A673 (cell line): ENCODE data around the gene SH2B3. TPM values are rescaled to one million over a fixed set of nuclear protein-coding genes. Genes with fewer than 3 reads are reported as not detected.
A peak's percentile ranks its signal among the peaks of the same experiment; 100 is the strongest.

Source experiments
- BruUV-seq: library from RNA; stranded (reverse); fragments of 400-500 nt; replicated peaks from 2 replicates; lab custom pipeline; 2021; lab: Mats Ljungman, UMichigan
- CTCF ChIA-PET: fragments of 300-600 bp; sonication (Branson Sonifier 250); formaldehyde crosslinking; loops from one replicate; lab custom pipeline; 2022; ENCODE audit warnings: antibody characterized with exemption; lab: Charles Lee
- POLR2A ChIA-PET: fragments of 300-600 bp; sonication (Branson Sonifier 250); formaldehyde crosslinking; loops from one replicate; lab custom pipeline; 2022; ENCODE audit warnings: antibody characterized with exemption; ENCODE audit not compliant: low non-redundant PET; lab: Charles Lee
- DNase-seq: peaks from one replicate; pipeline ENCODE4 v3.0.0-alpha.2; 2015; ENCODE audit warnings: low spot score
- H3K27ac ChIP-seq: fragments of 200-600 bp; sonication (generic); 2 replicates; pipeline ENCODE4 v1.5.1; 2016; ENCODE audit warnings: mixed run types, low read depth, mild to moderate bottlenecking, mixed read lengths, antibody characterized with exemption, low read length; ENCODE audit not compliant: poor library complexity, severe bottlenecking
- H3K27me3 ChIP-seq: fragments of 200-600 bp; sonication (generic); replicated peaks from 2 replicates; pipeline ENCODE4 v1.6.1; 2017; ENCODE audit warnings: mixed run types, low read depth, mild to moderate bottlenecking, mixed read lengths, antibody characterized with exemption, low read length; ENCODE audit not compliant: insufficient read depth, poor library complexity
- H3K36me3 ChIP-seq: fragments of 200-600 bp; sonication (generic); 2 replicates; pipeline ENCODE4 v1.6.1; 2016; ENCODE audit warnings: mixed run types, mild to moderate bottlenecking, mixed read lengths, antibody characterized with exemption, low read length; ENCODE audit not compliant: insufficient read depth, poor library complexity, severe bottlenecking
- H3K4me1 ChIP-seq: fragments of 200-600 bp; sonication (generic); 2 replicates; pipeline ENCODE4 v1.6.1; 2017; ENCODE audit warnings: mixed run types, mild to moderate bottlenecking, mixed read lengths, antibody characterized with exemption, low read length; ENCODE audit not compliant: insufficient read depth, poor library complexity, severe bottlenecking
- H3K4me3 ChIP-seq: fragments of 200-600 bp; sonication (generic); 2 replicates; pipeline ENCODE4 v1.5.1; 2016; ENCODE audit warnings: low read depth, mixed run types, mild to moderate bottlenecking, mixed read lengths, low read length; ENCODE audit not compliant: poor library complexity, severe bottlenecking
- H3K9me3 ChIP-seq: fragments of 200-600 bp; sonication (generic); 2 replicates; pipeline ENCODE4 v1.6.1; 2016; ENCODE audit warnings: mixed run types, low read depth, mild to moderate bottlenecking, mixed read lengths, antibody characterized with exemption, low read length; ENCODE audit not compliant: poor library complexity, severe bottlenecking
- EZH2 ChIP-seq: fragments of 200-600 bp; sonication (generic); IDR thresholded peaks from 2 replicates; pipeline ENCODE4 v1.6.1; 2017; ENCODE audit warnings: borderline replicate concordance, low read depth, mild to moderate bottlenecking, mixed read lengths, antibody characterized with exemption, low read length; ENCODE audit not compliant: poor library complexity, severe bottlenecking
- intact Hi-C: fragments of 100-400 bp; cut with micrococcal nuclease; formaldehyde crosslinking; loops from one replicate; pipeline ENCODE4 v1.10.0; 2022; ENCODE audit not compliant: unreplicated experiment
- total RNA-seq: library from RNA; stranded (reverse); gene quantifications from 2 replicates; pipeline ENCODE4 v1.2.3, GENCODE V29; 2021
- TF ChIP-seq, protein P1 (sequence below): fragments of 300-800, 200-600 bp; sonication (generic); conservative IDR thresholded peaks from 2 replicates; pipeline ENCODE4 v1.5.1; 2017; ENCODE audit warnings: low read depth, mild to moderate bottlenecking, antibody characterized with exemption, low read length, moderate library complexity, mixed read lengths

The SH2B3 gene
- total RNA-seq, 1 experiment from 2014 or later: 133 TPM

DNA sequence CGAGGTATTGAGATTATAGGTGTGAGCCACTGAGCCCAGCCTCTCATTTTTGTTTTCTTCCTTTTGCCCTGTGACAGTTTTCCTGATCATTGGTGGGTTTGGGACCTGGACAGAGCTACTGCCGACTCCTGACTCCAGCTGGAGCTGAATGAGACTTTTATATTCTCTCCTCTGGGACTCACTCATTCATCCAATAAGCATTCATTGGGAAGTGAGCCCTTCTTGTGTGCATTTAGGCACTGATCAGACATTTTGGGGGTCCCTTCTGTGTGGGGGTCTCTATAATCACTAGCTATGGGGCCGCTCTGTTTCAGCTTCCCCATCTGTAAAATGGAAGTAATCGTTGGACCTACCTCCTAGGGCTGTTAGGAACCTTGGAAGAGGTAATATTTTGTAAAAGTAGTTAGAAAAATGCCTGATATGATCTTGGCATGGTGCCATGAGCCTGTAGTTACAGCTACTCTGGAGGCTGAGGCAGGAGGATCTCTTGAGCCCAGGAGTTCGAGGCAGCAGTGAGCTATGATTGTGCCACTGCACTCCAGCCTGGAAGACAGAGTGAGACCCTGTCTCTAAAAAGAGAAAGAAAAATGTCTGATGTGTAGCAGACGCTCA is 7.2 kb downstream of the SH2B3 start:
- TF ChIP-seq EZH2: no peak
- TF ChIP-seq, protein P1, sequence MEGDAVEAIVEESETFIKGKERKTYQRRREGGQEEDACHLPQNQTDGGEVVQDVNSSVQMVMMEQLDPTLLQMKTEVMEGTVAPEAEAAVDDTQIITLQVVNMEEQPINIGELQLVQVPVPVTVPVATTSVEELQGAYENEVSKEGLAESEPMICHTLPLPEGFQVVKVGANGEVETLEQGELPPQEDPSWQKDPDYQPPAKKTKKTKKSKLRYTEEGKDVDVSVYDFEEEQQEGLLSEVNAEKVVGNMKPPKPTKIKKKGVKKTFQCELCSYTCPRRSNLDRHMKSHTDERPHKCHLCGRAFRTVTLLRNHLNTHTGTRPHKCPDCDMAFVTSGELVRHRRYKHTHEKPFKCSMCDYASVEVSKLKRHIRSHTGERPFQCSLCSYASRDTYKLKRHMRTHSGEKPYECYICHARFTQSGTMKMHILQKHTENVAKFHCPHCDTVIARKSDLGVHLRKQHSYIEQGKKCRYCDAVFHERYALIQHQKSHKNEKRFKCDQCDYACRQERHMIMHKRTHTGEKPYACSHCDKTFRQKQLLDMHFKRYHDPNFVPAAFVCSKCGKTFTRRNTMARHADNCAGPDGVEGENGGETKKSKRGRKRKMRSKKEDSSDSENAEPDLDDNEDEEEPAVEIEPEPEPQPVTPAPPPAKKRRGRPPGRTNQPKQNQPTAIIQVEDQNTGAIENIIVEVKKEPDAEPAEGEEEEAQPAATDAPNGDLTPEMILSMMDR: no peak
- POLR2A ChIA-PET: interaction anchor here (1.1 kb wide), 1 partner anchor 16 kb away, joined by 7 read pairs; no protein-coding TSS in a partner anchor
- no peaks in the 10 kb centered on the region for H3K9me3 ChIP-seq
- H3K36me3 ChIP-seq: peaks cover 6% of the 10 kb centered on the region
- no peak for DNase-seq
- CTCF ChIA-PET: interaction anchor here (1.4 to 2.1 kb wide), 2 partner anchors 16 to 39 kb away, joined by 9 to 10 read pairs; no protein-coding TSS in a partner anchor
- H3K4me3 ChIP-seq: no peak overlapping the region
- H3K4me1 ChIP-seq: peaks cover 62% of the 10 kb centered on the region
- BruUV-seq: no TSS peak
- H3K27me3 ChIP-seq: no peaks in the 10 kb centered on the region
- H3K27ac ChIP-seq: peak overlapping the region; percentile 91
- intact Hi-C loops: no loop called here

DNA sequence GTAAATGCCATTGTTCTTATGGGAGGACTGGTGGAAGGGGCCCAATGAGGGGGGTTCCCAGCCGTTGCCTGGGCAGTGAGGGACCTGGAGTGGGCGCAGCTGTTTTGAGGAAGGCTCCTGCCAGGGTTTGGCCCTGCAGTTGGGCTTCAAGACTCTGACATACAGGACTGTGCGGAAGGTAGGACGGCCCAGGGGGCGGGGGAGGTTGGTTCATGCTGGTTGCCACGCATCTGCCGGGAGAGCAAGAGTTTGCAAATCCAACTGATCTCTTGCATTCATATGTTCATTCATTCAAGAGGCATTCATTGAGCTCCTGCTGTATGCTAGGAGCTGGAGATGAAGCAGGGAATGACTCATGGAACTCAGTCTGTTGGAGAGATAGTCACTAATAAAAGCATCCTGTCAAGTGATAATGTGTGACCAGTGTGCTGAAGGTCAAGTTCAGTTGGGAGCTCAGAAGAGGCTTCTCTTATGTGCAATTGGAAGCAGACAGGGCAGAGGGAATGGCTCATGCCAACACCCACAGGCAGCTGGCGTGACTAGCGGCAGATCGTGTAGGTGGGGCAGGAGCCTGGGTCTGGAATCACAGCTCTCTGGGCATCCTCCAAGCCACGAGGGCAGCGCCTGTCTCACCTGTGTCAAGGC is 7.8 kb downstream of the SH2B3 start:
- Histone ChIP-seq H3K4me3 (no peak overlapping the region), H3K36me3 (peaks cover 9% of the 10 kb centered on the region), H3K9me3 (no peaks in the 10 kb centered on the region), H3K27me3 (no peaks in the 10 kb centered on the region), H3K4me1 (peaks cover 56% of the 10 kb centered on the region), H3K27ac (peak overlapping the region; percentile 91)
- no TSS peak for BruUV-seq
- DNase-seq: peak; percentile 52
- intact Hi-C loops: no loop called here
- CTCF ChIA-PET: no interaction called here
- TF ChIP-seq EZH2: no peak
- TF ChIP-seq, protein P1: no peak
- POLR2A ChIA-PET: interaction anchor here (0.5 kb wide), 1 partner anchor 14 kb away, joined by 15 read pairs; no protein-coding TSS in a partner anchor

DNA sequence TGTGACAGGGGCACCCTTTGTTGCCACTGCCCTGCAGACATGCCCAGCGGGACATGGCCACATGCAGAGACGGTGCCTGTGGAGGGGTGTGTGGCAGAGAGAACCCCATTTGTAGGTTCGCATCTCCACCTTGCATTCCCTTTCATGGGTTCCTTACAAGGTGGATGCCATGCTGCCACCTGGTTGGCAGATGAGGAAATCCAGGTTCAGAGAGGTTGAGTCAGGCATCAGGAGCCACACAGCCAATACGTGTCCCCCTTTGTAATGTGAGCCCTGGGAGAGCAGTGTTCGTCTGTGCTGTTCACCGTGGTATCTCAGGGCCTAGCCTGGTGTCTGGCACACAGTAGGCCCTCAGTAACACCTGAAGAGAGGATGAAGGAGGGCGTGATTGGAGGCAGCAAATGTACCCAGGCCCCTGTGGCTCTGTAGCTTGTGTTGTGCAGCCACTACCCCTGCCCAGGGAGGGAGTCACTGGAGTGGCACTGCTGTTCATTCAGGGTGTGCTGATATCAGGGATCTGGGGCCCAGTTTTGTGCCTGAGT is 9.1 kb downstream of the SH2B3 start:
- no peak for DNase-seq
- intact Hi-C loops: no loop called here
- ChIA-PET POLR2A (interaction anchor here (0.5 kb wide), 1 partner anchor 29 kb away, joined by 7 read pairs; no protein-coding TSS in a partner anchor), CTCF (no interaction called here)
- H3K36me3 ChIP-seq: peaks cover 21% of the 10 kb centered on the region
- TF ChIP-seq, protein P1: no peak
- no peak for TF ChIP-seq EZH2
- peak overlapping the region; percentile 91 for H3K27ac ChIP-seq
- H3K9me3 ChIP-seq: no peaks in the 10 kb centered on the region
- peaks cover 44% of the 10 kb centered on the region for H3K4me1 ChIP-seq
- no TSS peak for BruUV-seq
- H3K27me3 ChIP-seq: no peaks in the 10 kb centered on the region
- H3K4me3 ChIP-seq: no peak overlapping the region
